DMS79 treated with DMSO at 0.1 percent for 48 hours (cell line): ENCODE results near the gene ARID5B.

Experiments
- DNase-seq: peaks from one replicate; lab custom pipeline; 2025; lab: John Stamatoyannopoulos, UW

Gene ARID5B

DNA sequence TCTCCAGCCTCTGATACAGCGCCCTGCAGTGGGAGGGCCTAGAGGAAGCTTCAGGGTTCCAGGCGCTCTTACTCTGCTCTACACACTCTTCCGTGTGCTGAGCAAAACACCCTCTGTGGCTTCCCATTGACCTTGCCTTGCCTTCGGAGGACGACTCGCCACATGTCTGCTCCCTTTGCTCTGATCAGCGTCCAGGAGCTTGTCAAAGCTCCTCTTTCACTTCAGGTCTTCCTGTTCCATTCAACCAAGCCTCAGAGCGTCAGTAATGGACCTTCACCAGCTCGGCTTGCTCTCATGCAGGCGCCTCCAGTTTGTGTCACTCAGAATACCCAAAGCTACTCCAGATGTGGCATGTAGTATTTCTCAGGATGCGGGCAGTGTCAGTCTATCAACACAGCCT lies 173.9 kb downstream of the ARID5B start:
- DNase-seq, result no peak

DNA sequence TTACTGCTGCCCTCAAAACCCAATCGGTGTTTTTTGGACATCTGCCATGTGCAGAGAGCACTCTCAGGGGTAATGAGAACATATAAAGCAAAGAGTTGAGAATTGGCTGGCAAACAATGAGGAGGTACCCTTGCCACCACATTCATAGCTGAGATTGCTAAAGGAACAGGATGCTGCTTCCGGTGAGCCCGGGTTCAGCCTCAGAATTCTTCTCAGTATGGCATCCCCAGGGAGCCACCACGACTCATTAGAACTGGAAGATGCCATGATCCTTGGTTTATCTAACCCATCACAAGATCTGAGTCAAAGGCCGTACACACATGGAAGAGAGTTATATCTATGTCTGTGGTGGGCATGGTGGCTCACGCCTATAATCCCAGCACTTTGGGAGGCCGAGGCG lies 174.4 kb downstream of the ARID5B start:
- no peak for DNase-seq

DNA sequence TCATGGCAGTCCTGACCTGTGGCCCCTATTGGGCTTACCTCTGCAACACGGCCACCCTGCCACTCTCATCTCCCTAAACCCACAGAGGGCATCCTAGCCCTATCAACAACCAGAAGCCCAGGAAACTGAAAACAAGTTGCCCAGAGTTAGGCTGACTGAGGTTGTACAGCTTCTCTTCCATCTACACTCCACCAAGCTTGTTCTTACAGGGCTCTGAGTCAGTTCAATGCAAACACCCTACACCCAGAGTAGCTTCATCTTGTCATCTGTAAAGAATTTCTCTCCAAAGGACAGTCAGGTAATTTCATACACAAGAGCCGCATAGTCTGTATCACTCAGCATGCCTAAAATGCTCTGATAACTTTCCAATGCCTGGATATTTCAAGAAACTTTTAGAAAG lies 175.4 kb downstream of the ARID5B start:
- no peak for DNase-seq

DNA sequence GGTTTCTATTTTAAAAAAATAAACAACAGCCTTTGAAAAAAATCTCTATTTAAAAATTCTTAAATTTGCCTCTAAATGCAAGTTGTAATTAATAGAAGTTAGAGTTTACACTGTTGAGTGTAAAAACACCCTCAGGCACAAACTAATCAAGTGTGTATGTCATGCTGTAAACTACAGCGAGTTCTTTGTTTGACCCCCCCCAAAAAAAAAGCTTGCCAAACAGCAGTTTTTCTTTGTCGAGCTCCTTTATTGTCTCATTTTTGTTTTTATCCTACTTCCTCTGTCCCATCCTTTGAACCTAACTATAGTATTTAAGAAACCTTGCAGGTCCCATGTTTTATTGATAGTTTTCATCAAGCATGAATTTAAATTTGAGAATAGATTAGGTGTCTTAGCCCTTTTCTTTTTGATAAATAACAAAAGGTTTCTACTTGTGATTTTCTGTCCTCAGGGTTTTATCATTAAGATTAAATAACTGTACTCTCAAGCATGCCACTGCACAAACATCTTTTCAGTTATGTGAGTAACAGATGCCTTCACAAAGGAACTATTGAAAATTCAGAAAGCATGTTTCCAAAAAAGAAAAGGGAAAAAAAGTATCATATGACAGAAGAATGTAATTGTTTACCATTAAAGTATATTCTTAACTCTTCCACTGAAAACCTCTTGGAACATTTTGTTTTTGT lies 176.0 kb downstream of the ARID5B start:
- DNase-seq, result no peak

DNA sequence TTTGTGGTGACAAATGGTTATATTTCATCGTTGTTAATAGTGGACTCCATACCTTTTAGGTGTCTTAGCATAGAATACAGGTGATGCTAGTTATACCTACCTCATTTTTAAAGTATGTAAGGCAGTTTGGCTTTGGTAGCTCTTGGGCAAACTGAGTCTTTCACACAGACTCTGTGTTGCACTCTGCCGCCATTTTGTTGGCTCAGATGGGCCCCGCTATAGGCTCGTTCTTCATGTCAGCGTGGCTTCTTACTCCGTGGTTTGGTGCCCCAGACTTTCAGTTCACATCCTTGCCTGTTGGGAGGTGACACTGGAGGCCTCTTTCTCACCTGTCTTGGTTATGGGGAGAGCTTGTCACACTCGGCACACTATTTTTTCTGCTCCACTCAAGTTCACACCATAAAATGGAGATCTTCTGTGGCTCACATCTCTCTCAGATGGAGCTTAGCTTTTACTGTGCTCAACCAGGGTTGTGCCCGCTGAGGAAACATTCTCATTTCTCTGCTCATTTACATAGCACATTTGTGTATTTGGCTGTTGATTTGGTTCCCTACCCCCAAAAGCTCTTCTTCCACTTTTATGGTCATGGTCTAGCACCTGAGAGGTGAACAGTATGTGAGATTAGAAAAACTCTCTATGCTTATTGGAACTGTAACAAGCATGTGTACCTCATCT lies 178.5 kb downstream of the ARID5B start:
- no peak for DNase-seq

DNA sequence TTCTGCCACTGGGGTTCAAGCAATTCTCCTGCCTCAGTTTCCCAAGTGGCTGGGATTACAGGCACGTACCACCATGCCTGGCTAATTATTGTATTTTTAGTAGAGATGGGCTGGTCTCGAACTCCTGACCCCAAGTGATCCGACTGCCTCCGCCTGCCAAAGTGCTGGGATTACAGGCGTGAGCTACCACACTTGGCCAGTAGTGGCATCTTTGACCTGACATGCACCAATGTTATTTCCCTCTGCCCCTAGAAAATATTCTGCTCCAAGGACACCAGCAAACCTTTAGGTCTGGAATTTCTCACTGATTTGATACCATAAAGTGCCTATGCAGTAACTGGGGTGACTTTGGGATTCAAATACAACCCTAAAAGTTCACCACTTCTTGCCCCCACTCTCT lies 179.4 kb downstream of the ARID5B start:
- no peak for DNase-seq

DNA sequence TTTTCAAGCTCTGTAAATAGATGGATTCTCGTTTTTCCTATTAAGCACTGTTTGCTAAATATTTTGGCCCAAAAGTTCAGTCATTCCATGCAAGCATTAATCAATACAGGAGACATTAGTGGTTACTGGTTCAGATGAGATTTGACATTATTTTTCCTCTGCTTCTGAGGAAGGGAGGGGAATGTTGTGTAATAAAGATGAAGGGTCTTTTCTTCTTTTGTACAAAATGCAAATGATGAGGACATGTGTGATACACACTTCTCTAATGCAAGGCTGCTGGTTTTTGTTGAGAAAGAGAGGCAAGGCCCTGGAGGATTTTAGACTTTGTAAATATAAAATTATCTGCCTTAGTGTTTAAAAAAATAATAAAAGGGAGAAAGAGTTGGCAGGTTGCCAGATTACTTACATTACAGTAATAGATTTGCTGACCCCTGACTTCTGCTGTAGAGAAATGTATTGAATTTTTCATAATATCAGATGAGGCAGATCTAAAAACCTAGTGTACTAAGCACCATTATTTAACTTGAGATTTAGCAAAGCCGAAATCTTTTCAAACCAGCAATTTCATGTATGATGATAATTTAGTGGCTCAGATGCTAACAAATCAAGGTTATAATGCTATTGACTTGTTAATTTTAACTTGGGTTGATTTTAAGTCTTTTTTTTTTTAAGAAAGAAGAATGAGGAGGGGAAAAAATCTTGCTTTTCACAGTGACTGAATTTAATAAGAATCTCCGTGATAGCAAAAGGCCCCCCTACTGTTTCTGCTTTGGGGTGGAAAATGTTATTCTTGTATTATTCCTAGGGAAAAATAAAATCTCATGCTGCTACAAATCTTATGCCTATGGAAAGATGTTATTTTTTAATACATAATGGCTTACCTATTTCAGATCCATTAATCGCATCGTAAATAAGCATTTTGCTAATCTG lies 180.1 kb downstream of the ARID5B start:
- no peak for DNase-seq

DNA sequence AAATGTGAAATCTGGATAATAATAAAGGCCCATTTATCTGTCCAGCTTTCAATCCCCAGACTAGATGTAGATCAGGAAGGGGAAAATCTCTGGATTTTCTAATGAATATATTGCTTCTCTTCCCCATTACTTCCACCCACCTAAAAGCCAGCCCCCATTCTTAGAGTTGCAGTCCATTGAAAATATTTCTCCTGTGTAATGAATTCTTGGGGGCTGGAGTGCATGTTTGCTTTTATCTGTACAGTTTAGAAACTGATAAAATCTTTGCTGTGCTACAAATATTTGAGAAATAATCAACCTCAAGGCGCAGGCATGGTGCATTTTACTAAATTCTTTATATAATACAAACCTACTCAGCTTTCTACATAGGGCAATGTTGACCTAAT lies 180.8 kb downstream of the ARID5B start:
- DNase-seq, result no peak

DNA sequence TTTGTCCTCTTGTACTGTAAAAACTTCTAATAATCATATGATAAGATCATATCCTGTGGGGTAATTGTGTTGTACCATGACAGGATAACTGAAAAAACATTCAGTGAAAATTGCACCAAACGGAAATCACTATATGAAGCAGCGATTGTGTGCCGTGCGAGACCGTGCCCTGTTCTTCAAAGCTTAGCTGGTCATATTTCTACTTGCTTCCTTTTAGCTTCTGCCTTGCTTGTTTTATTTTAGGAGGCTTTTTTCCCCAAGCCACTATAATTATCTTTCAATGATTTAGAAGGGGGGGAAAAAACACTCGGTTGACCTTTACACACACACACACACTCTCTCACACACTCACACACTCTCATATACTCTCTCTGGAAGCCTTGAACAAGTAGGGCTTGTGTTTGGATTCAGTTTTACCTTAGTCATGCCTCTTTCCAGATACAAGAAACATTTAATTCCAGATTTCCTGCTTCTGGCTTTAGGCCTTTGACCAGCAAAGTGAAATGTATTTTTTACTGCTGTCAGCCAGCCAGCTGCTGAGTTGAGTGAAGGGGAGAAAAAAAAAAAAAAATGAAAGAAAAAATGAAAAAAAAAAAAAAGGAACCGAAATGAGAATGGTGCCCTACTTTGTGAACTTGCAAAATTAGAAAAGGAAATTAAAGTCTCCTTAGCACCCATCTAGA lies 181.4 kb downstream of the ARID5B start:
- DNase-seq, result no peak

DNA sequence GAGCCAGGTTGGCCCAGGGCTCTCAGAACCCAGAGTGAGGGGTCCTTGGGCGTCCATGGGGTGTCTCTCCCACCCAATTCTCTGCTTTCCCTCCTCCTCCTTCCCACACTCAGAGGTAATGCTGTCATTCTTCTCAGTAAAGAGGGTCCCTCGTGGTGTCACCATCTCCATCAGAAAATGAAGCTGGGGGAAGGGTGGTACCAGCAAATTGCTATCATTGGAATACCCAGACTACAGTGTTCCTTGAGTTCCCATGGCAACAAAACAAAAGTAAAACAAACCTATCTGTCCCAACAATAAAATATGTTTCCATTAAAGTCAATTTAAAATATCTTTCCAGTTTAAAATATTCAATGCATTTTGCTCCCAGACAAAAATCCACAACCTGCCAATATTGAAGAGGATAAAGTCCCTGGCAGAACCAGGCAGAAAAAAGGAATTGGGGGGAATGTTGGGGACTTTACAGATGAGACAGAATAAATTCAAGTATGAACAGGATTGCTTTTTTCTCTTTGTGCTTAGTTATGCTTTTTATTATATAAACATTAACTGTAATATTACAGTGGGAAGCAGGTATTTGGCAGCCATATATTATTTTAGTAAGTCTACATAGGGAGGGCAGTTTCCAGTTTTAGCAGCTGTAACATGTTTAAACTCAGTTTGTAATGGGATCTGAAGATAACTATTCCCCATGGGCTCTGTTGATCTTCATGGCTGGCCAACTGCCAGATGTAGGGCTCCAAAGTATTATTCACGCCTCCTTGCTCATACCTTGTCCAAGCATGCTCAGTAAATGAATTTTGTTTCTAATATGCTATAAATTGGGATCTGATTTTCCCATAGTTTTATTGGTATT lies 182.1 kb downstream of the ARID5B start:
- DNase-seq, result no peak

DNA sequence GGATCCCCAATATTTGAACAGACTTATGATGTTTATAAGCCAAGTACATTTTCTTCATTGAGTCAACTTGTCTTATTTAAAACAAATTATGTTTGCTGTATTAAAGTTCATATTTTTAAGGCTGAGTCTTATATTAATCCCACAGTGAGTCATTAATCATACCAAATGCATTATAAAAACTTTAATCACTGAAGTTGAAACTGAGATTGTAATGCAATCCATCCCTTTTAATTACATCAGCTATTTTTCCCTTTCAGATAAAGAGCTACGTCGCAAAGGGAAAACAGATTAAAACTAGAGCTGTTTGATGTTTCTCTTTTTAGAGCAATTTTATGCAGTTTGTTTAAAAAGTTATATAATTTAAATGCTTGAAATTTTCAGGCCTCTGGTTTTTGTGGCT lies 183.0 kb downstream of the ARID5B start:
- DNase-seq, result no peak

DNA sequence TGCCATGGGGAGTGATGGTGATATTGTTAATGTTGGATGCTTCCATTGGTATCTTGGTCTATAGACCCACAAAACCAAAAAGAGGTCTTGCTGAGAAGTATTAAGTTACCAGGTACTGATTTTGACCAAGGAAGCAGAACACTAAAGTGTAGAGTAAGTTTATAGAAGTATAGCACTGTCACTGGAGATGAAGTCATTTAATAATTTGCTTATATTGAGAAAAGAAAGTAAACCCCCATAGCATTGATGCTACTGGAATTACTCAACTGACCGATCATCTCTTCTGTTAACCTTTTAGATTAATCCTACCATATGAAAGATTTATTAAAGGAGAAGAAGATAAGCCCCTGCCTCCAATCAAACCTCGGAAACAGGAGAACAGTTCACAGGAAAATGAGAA lies 183.9 kb downstream of the ARID5B start:
- DNase-seq, result no peak

DNA sequence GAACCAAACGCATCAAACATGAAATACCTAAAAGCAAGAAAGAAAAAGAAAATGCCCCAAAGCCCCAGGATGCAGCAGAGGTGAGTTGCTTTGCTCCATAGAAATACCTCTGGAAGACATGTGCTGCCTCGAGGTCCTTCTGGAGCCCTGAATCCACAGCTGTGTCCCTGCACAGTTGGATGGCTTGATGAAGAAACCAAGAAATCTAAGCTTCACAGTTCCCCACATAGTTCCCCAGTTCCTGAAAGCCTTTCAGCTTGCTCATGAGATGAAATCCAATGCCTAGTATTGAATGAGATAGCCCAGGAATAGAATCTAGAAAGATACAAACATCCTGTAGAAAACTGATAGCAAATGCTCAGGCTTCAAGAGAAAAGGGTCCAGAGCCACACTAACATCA lies 184.3 kb downstream of the ARID5B start:
- no peak for DNase-seq

DNA sequence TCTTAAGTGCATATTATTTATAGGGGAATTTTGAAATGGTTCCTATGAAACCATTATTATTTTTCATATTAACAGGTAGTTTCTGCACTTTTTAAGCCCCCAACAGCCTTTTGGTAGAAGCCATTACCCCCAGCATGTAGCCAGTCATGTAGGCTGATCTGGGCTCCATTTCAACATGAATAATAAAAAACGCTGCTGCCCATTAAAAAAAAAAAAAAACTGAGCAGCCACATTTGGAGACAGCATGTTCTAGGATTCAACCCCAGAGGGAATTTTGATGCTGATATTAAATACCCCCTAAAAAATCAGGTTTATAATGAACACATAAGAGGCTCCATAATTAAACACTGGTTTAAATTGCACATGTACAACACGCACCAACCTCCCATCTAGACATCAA lies 185.8 kb downstream of the ARID5B start:
- no peak for DNase-seq

DNA sequence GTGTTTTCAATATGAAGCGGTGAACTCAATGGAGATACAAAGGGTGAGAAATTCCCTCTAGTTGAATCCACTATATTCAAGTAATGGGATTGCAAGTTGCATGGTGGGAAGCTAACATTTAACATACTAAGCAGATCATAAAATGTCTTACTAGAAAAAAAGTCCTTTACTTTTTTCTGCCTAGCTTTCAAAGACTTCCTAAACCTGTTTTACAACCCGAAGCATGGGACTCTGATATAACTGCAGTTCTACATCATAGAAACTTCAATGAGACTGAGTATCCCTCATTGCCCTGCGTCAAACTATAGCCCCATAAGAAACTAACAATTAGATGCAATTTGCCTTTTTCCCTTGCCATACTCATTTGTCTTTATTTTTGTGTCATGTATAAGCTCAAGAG lies 187.3 kb downstream of the ARID5B start:
- DNase-seq, result no peak

DNA sequence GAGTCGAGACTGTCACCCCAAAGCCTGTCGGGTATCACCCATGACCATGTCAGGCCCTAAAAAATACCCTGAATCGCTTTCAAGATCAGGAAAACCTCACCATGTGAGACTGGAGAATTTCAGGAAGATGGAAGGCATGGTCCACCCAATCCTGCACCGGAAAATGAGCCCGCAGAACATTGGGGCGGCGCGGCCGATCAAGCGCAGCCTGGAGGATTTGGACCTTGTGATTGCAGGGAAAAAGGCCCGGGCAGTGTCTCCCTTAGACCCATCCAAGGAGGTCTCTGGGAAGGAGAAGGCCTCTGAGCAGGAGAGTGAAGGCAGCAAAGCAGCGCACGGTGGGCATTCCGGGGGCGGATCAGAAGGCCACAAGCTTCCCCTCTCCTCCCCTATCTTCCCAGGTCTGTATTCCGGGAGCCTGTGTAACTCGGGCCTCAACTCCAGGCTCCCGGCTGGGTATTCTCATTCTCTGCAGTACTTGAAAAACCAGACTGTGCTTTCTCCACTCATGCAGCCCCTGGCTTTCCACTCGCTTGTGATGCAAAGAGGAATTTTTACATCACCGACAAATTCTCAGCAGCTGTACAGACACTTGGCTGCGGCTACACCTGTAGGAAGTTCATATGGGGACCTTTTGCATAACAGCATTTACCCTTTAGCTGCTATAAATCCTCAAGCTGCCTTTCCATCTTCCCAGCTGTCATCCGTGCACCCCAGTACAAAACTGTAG lies 191.0 kb downstream of the ARID5B start:
- no peak for DNase-seq

DNA sequence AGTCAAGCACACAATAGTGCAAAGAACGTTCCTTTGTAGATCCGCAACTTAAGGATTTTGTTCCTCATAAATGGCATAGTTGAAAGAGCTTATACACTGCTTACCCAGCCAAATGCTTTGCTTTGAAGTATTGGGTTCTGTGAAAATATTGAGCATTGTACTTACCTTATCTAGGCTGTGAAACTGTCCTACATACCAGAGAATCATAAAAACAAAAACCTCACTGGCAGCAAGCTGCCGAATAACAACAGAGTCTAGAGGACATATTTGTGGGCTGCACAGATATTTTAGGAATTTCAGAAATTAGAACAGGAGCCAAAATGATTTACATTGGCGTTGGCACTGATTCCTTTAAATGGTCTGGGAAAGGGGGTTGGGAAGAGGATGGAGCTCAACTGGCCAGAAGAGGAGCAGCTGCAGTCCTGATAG lies 192.4 kb downstream of the ARID5B start:
- no peak for DNase-seq

DNA sequence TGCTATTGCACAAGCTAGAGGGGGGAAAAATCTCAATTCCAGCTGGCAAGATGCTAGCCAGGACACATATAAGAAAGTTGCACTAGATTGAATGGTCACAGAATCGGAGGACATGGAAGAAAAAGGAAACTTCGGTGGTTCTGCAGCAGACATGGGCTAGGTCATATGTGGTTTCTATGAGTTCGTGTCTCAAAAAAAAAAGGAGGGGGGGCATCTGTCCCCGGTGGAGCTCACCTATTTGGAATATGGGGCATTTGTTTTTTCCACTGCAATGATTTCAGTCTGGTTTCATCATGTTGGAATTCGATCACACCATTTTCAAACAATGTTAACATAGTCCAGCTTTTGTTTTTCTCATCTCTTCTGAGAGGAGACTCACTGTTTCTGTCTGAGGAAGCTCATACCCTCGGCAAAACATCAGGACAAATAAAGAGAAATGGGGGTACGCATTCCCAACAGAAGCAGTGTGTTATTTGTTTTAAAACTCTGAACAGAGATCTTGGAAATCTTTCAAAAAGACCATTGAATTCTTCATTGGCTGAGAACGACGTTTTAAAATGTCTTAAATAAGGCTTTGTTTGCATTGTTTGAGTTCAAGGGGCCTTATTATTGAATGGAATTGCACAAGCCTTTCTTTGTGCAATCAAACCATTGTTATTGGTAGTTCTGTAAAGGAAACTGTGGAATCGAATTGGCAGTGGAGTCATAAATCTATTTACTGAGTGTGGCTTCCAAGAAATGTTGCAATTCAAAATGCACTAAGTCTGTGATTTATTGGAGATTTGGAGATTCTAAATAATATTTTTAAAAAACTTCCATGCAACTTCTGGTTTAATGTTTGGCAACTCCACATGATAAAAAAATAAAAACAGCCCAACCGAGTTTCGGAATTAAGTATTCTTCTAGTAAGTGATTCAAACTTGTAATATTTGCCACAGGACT lies 194.0 kb downstream of the ARID5B start:
- no peak for DNase-seq

DNA sequence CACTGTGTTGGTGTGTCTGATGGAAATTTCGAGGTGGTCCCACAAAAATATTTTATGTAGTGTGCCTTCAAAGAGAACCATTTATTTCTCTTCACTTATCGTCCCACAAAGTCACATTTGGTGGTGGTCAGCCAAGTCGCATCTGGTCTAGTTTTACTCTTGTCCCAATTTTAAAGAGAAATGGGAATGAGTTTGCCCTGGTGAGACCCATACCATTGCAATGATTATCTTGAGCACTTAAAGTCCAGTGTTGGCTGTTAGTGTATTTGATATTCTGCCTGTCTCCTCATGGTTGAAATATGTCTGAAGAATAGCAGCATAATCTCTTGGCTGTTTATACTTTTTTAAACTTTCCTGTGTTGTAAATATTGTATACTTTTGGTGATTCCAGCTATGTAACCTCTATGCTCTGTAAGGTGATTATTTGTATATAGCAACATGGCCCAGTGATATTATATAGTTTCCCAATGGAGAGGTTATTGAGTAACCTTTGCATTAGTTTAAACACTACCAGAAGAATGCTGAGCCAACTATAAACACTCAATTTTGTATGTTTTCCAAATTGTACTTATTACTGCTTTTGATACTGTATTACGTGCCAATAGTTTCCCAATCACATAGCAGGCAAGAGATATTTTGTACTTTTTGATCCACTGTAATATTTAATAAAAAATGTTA lies 194.9 kb downstream of the ARID5B start:
- DNase-seq, result no peak
